T47D (cell line): ENCODE data around the gene ZNF578.
A peak's percentile ranks its signal among the peaks of the same experiment; 100 is the strongest.
"Not testable (repeated sequence)": the region's sequence is repeated elsewhere in the genome, so short reads cannot be mapped to it uniquely, and the experiment has no call there.

Experiments used
- DNase-seq, 2 experiments: peaks; one replicate each; pipeline versions ENCODE4 v3.0.0 to v3.0.0-alpha.2; 2011 to 2012; ENCODE audit warnings: low read depth in 1 of 2, low spot score in 1 of 2
- JUND ChIP-seq: IDR thresholded peaks from 2 replicates; pipeline ENCODE4 v1.6.1; 2012; ENCODE audit warnings: low read depth
- in situ Hi-C: cut with HindIII; loops from 2 replicates; pipeline ENCODE4 v1.10.0; 2016; ENCODE audit warnings: low sequenced_read_pairs, low pct_unique_long_range_greater_than_20kb

Gene ZNF578

GRCh38 chr19:52527956-52528351, 74.6 kb downstream of the ZNF578 start:
- no peak for TF ChIP-seq JUND
- no peak for DNase-seq
- in situ Hi-C loops = no loop called here

GRCh38 chr19:52532480-52532879, 79.1 kb downstream of the ZNF578 start:
- DNase-seq = no peak
- no peak for TF ChIP-seq JUND
- in situ Hi-C loops = no loop called here

GRCh38 chr19:52533901-52534300, 80.5 kb downstream of the ZNF578 start:
- peak in 1 of 2 experiments; percentile 53 for DNase-seq
- in situ Hi-C loops = no loop called here
- TF ChIP-seq JUND = no peak

- DNase-seq, in situ Hi-C loops: not testable (repeated sequence)
Observed at GRCh38 chr19:52535385-52535770, 82.0 kb downstream of the ZNF578 start.

- in situ Hi-C loops = no loop called here
- no peak for DNase-seq
- no peak for TF ChIP-seq JUND
Observed at GRCh38 chr19:52535771-52536447, 82.6 kb downstream of the ZNF578 start.

GRCh38 chr19:52536448-52536800, 83.1 kb downstream of the ZNF578 start:
- in situ Hi-C loops = no loop called here
- DNase-seq = no peak
- TF ChIP-seq JUND = no peak

GRCh38 chr19:52538815-52539214, 85.5 kb downstream of the ZNF578 start:
- in situ Hi-C loops, DNase-seq: not testable (repeated sequence)

- DNase-seq, in situ Hi-C loops: not testable (repeated sequence)
Observed at GRCh38 chr19:52541176-52541575, 87.8 kb downstream of the ZNF578 start.

GRCh38 chr19:52541608-52542007, 88.3 kb downstream of the ZNF578 start:
- DNase-seq = no peak
- in situ Hi-C loops = no loop called here
- no peak for TF ChIP-seq JUND

GRCh38 chr19:52542541-52542940, 89.2 kb downstream of the ZNF578 start:
- DNase-seq, in situ Hi-C loops: not testable (repeated sequence)

GRCh38 chr19:52542984-52543664, 89.8 kb downstream of the ZNF578 start:
- in situ Hi-C loops = no loop called here
- no peak for DNase-seq
- no peak for TF ChIP-seq JUND

- in situ Hi-C loops = no loop called here
- DNase-seq = no peak
- TF ChIP-seq JUND = no peak
Observed at GRCh38 chr19:52554216-52554971, 101.0 kb downstream of the ZNF578 start.

GRCh38 chr19:52557231-52557995, 104.1 kb downstream of the ZNF578 start:
- in situ Hi-C loops = no loop called here
- no peak for TF ChIP-seq JUND

GRCh38 chr19:52558732-52559445, 105.5 kb downstream of the ZNF578 start:
- in situ Hi-C loops, DNase-seq: not testable (repeated sequence)

More at GRCh38 chr19:52557231-52557995, 104.1 kb downstream of the ZNF578 start:
- DNase-seq = no peak

- in situ Hi-C loops, DNase-seq: not testable (repeated sequence)
Observed at GRCh38 chr19:52561611-52562010, 108.3 kb downstream of the ZNF578 start.
